Cerebellar cortex (tissue), 1 donor: ENCODE results near the gene MRPL46.
"Not testable (repeated sequence)": the region's sequence is repeated elsewhere in the genome, so short reads cannot be mapped to it uniquely, and the experiment has no call there.

ENCODE experiments used
- DNase-seq: peaks from one replicate; pipeline ENCODE4 v3.0.0-alpha.2; 2015; ENCODE audit warnings: low spot score

MRPL46 gene

DNA sequence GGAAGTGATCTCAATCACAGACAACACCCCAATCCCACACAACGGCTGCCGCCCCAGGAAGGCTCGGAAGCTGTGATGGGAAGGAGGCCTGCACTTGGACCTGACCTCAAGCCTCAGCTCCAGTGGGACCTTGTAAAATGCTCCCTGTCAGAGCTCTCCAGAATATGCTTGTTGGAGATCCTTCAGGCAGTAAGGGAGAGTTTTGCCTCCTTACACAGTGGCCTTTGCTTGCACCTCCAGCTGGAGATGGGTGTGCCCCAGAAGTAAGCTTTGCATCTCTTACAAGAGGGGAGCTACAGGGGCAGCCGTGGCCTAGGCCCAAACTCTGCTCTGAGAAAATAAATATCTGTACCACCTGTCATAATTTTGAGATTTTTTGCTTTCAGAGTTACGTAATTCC, 10.7 kb upstream of the MRPL46 start:
- no peak for DNase-seq

DNA sequence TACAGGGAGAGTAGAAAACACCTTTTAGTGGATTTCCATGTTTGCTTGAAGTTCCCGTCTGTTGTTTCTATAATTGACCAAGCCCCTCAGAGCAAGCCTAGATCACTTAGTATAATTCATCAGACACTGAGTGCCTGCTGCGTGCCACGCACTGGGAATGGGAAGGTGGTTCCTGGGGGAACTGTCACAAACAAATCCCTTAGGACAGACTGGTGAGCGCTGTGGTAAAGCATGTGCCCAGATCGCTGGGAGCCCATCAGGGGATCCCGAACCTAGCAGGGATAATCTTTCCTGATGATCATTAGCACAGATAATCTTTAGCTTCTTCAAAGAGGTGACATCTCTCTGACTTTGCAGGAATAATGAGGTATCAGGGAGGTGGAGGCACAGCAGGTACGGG, 9.9 kb upstream of the MRPL46 start:
- DNase-seq: no peak

DNA sequence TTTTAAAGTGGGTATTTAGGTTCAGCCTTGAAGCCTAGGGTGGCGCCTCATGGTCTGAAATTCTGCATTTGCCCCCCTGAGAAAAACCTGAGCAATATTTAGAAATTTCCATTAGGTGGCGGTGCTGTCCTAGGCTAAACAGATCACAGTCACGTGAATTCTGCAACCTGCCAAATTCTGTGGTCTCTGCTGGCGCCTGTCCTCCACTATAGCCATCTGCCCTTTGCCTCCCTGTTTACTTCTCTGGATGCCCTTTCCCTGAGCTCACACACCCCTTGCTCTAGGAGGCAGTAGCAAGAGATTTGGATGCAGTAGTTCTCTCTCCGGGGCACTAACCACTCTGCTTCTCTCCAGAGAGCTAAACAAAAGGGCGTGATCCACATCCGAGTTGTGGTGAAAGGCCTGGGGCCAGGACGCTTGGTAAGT, 9.5 kb upstream of the MRPL46 start:
- peak; percentile 85 for DNase-seq

DNA sequence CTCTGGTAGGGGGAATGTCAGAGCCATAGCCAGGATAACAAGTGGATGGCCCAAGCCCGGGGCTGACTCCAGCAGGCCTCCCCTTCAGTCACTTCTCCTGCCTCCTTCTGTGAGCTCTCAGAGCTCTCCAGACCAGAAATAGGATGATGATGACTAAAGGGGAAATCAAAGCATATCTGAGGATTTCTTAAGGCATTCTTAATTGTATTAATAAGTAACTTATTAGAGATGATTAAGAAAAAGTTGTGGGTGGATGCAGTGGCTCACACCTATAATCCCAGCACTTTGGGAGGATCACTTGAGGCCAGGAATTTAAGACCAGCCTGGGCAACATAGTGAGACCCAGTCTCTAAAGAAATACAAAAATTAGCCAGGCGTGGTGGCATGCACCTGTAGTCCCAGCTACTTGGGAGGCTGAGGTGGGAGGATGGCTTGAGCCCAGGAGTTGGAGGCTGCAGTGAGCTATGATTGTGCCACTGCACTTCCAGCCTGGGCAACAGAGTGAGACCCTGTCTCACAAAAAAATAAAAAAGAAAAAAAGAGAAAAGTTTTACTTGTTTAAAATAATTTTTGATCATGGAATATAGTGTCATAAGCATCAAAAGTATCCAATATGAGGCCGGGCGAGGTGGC, 6.6 kb upstream of the MRPL46 start:
- not testable (repeated sequence) for DNase-seq

DNA sequence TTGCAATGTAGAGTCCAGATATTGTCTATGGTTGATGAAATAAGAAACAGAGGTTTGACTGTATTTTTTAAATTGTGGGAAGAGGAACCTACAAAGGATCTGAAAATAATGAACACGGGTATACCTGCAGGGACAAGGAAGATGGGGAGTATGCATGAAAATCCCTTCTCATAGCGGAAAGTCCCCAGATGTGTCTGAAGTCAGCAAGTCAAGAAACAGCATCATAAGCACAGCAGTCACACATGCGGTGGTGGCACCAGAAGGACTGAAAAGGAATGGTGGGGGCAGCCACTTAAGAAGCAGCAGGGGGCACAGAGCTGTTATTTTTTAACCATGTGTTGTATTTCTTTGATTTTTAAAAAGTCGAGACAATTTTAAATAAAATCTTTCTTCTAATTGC, 5.0 kb upstream of the MRPL46 start:
- DNase-seq: no peak

DNA sequence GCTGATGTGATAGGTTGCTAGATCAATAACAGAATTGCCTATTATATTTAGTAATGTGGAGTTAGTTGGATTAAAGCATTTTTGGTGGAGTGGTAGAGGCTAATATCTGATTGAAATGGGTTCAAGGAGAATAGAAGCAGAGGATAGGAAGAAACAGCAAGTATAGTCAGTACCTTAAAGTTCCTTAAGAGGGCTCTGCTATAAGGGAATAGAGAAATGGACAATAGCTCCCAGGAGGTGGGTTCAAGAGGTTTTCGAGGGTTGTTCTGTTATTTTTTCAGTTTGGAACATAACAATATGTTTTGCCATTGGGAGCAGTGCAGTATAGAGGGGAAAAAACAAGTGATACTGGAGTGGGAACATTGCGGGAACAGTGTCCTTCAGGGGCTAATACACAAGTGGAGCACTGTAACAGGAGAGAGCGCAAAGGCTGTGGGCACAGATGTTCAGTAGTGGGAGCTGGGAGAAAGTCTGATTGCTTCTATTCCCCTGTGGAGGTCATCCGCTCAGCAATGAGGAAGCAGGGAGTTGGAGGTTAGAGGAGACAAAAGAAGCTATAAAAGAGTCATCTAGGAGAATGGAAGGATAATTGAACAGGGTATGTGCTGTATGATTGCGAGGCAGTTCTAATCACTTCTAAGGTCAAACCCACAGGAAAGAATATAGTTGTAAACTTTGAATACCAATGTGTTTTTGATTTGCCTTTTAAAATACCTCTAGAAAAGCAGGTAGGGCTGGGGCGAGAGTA, 3.6 kb upstream of the MRPL46 start:
- no peak for DNase-seq

DNA sequence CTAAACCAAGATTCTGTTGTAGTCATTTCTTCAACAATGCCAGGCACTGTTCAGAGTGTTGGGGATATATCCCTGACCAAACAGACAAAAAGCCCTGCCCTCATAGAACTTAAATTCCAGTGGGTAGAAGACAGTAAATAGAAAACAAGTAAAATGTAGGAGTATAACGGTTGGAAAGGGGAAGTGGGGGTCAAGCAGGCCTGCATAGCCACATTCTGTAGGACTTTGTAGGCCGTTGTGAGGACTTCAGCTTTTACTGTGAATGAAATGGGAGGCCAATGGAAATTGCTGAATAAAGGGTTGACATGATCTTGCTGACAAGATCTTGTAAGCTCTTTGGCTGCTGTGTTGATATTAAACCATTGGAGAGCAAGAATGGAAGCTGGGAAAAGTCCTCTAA, 2.1 kb upstream of the MRPL46 start:
- no peak for DNase-seq

DNA sequence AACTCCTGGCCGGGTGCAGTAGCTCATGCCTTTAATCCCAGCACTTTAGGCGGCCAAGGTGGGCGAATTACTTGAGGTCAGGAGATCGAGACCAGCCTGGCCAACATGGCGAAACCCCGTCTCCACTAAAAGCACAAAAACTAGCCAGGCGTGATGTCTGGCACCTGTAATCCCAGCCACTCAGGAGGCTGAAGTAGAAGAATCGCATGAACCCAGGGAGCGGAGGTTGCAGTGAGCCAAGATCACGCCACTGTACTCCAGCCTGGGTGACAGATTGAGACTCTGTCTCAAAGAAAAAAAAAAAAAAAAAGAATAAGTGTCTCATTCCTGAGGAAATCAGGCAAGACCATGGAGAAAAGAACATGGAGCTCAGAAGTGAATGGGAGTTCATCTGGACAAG, 1.5 kb upstream of the MRPL46 start:
- DNase-seq: not testable (repeated sequence)

DNA sequence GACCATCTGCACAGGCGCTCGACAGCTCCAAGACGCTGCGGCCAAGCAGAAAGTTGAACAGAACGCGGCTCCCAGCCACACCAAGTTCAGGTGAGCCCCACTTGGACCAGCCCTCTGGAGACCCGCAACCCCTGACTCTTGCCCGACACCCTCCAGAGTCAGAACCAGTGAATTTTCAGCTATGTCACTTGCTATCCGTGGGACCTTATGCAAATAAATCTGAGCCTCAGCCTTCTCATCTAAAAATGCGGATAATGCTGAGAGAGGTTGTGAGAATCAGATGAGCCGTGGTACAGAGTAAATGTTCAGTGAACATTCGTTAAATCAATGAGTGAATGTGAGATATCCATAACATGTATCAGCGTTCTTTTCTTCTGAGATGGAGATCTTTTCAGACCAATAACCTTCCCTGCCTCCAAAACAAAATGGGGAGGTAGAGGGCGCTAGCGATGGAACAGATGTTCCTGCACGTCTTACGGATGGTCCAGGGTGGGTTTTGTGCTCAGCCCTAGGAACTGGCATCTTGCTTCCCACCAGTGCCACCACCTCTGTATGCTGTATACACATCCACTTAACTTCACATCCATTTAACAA, 844 bp upstream of the MRPL46 start:
- no peak for DNase-seq

DNA sequence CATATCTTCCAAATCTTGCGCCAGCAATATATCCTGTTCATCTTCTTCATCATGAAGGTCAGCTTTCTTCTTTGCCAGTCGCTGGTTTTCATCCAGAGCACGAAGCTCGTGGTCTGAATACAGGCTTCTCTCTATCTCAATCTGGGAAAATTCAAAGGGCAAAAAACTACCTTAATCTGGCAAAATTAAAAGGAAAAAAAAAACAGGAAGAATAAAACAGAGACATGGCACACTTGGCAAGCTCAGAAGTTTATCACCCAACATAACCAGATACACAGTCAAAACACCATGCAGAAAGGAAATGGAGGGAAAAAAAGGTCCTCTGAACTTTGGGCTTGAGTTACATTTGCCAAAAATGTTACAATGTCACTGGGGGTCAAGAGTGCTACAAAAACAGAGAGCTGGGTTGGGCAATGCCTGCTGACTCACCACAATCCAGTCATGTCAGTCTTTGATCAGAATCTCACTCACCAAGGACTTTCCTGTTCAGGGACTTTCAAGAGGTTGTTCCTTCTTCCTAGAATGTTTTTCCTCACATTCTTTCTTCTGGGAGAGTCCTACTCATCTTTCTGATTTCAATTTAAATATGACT, 1.5 kb downstream of the MRPL46 start:
- no peak for DNase-seq

DNA sequence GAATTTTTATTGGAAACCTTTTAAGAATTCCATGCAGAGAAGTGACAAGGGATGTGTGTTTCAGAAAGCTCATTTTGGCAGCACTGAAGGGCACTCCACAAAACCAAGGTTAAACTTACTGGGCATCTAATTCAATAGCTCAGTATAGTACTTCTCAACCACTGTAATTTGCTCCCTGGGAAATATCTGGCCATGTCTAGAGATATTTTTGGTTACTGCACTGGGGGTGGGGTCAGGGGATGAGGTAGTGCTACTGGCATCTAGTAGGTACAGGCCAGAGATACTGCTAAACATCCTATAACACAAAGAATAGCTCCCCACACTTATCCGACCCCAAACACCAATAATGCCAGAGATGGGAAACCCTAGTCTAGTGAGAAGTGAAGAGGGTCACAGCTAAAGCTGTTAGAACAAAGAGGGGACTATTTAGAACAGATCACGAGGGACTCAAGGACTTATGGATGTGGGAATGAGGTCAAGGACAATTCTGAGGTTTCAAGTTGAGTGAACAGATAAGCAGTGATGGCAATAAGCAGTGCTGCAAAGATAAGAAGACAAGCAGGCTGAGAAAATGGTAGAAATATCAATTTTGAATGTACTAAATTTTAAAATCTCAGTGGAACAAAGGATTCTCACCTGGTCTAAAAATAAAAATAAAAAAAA, 3.2 kb downstream of the MRPL46 start:
- DNase-seq: no peak

DNA sequence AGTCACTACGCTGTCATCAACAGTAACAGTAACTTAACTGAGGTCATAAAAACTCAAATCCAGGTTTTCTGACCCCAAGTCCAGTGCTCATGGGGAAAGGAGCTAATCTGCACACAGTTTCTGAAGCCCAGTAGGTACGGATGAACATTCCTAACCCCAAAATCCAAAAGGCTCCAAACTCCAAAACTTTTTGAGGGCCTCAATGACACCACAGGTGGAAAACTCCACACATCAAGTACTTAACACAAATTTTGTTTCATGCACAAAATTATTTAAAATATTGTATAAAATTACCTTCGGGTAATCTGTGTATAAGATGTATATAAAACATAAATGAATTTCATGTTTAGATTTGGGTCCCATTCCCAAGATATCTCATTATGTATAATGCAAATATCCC, 10.5 kb downstream of the MRPL46 start:
- DNase-seq: no peak

DNA sequence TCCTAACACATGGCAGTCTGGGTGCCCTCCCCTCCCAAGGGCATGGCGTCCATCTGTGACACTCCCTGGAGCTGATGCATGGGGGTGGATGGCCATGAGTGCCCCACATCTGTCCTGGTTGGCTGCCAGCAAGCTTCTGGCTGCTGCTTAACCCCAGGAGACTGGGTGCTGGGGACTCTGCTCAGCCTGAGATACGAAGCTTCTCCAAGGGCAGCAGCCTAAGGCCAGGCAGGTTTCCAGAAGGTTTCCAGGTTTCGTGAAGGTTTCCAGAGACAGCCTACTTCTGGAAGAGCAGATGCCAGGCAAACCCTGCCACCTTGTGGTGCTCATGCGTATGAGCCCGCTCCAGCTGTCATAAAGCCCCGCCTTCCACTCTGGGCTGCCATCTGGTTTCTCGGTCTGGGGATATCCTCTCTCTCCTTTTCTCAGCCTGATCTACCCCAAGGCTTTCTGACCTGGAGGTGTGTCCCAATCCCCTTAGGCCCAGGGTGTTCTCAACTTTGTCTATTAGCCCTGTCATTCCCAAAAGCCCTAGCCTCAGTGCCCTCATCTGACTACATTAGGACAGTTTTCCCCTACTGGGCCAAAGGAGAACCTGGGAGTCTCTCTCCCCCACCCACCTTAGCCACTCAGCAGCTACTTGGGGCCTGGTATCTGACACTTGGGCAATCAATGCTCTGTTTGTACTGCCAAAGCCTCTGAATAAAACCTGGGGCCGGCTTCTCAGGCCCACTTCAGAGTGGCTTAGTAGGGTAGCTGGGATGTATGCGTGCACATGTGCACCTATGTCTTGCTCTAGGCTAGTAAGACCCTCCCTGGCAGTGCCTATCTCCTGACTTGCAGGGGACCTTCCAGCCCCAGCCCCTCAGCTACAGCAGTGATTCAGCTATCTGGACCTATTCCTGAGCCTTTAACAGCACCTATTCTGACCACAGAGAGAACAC, 12.0 kb downstream of the MRPL46 start:
- peak; percentile 76 for DNase-seq

DNA sequence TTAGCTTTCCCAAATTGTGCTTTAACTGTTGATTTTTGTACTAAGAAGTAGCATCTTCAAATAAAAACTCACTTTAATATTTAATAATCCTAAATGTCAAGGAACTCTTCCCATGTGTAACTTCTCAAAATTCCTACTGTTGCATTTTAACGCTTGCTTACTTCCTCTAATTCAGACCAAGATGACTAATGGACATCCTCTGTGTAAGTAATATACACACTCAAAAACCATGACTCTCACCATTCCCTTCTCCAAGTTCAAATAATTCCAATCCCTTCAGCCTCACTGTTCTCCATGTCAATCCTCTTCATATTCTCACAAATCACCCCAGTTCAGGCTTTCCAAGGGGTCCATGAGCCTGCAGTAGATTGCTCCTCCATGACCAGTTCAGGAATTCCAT, 13.0 kb downstream of the MRPL46 start:
- DNase-seq: no peak

DNA sequence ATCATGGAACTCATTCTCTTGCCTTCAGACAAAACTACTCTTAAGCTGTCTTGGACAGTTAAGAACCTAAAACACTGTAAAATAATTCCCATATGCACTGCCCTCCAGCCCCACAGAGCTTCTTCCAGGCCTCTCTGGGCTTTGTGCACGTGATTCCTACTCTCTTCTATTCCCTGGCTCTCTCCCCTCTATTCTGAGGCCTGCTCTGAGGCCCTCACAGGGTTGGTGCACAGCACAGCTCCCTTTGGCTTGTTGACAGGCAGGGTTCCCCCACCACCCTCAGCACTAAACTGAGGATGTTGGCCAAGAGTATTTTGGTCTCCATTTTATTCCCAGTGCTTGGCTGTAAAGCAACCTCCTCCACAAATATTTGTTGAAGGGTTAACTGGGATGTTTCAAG, 13.5 kb downstream of the MRPL46 start:
- no peak for DNase-seq

DNA sequence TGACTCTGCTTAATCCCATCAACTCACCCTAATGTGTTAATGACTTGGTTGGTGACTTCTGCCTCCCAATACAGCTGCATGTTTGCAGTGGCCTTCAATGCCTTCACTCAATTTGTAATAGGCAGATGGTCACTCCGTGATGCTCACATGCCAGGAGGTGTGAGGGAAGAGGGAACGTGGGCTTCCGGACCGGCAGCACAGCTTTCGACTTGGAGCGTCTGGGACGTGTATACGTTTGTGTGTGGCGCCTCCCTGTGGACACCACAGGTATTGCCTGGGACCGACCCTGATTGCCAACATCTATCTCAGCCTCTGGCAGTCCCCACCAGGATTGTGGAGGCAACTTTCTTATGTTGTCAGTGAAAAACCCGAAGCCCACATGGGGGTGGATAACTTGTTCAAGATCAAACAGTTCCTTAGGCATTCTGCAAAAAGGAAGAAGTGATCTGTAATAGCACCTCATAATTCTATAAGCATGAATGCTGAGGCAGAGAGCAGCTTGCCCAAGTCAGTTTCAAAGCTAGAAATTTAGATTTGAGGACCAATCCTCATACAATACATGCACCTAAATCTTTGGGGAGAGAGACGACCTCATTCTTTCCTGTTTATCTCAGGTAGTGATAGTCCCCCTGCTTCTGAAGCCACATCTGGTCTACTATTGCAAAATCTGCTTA, 16.9 kb downstream of the MRPL46 start:
- peak; percentile 49 for DNase-seq

DNA sequence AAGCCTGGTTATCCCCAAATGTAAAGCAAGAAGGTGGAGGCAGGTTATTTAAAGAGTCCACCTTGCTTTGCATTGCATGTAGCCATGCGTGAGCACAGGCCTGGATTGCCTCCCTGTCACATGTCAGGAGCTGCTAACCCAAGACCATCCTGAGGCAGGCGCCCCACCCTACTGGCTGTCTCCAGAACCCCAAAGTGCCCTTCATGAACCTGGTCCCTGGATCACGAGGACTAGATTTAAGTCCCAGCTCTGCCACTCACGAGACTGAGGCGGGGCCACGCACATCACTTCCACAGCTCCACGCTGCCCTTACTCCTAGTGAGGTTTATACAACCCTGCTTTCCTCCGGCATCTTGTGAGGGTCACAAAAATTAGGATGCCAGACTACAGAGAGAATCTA, 17.6 kb downstream of the MRPL46 start:
- DNase-seq: no peak

DNA sequence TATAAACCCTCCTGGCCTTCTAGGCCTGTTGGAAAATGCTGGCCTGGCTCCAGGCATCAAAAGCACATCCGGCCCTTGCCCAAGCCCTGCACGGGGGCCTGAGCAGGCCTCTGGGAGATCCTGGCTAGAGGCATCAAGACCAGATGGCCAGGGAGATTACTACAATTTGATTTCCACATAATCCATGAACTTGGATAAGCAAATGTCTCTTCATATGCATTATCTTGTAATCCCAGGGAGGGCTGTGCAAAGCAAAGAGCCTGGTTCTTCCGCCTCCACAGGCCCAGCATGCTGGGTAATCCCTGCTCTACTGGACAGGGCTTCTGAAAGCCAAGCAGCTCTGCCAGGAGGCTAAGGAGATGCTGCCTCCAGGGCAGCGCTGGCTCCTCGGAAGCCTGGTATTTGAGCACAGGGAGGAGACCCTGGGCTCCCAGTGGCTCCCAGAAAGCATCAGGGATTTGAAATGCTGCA, 18.2 kb downstream of the MRPL46 start:
- peak; percentile 81 for DNase-seq

DNA sequence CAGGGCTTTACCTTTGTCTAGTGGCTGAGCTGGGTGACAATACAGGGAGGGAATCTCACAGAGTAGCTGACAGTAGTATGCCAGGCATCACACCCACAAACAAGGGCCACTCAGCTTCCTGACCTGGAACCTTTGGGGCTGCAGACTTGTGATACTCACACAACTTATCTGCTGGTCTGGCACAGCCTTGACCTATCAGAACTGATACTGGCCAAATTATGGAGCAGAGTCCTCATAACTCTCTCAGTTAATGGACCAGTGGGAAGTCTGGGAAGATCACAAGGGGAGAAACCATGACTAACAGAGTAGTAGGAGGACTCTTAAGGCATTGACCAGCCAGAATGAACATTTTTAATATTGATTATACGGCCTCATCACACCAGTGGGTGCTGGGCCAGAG, 19.4 kb downstream of the MRPL46 start:
- DNase-seq: no peak

DNA sequence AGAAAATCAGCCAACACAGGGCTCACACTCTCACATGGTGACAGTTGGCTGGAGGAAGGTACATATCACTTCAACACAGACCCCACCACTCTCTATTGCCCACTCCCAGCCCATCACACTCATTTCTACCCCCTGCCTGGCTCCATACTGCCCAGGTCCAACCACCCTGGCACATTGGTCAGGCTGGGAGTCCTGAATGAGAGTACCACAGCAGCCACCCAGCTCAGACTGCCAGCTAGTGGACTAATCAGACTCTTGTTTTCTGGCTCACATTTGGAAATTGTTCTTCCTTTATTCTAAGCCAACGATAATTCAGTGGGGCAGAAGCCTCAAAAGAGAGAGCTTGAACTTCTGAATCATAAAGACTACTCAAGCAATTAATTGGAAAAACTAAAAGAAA, 20.0 kb downstream of the MRPL46 start:
- DNase-seq: no peak
